Measurements from ENCODE around the gene XYLT1.
"Not testable (repeated sequence)": the region's sequence is repeated elsewhere in the genome, so short reads cannot be mapped to it uniquely, and the experiment has no call there.

- TF ChIP-seq CTCF (conservative IDR thresholded peaks at IDR 0.05; ENCODE audit: low read length); EZH2phosphoT487 (IDR thresholded peaks at IDR 0.05; ENCODE audit: borderline replicate concordance): not testable (repeated sequence)
Observed at GRCh38 chr16:17505828-17506227, 35.1 kb upstream of the XYLT1 start.

All from Loucy (cell line).